HG03442 (cell line): ENCODE results near the gene CELF1.
"Not testable (repeated sequence)": the region's sequence is repeated elsewhere in the genome, so short reads cannot be mapped to it uniquely, and the experiment has no call there.

Experiments
- ATAC-seq: cut with Tn5 transposase; IDR thresholded peaks from one replicate; pipeline ENCODE4 v1.9.1; 2021; ENCODE audit warnings: mild to moderate bottlenecking, moderate library complexity; ENCODE audit not compliant: unreplicated experiment

The CELF1 gene

DNA sequence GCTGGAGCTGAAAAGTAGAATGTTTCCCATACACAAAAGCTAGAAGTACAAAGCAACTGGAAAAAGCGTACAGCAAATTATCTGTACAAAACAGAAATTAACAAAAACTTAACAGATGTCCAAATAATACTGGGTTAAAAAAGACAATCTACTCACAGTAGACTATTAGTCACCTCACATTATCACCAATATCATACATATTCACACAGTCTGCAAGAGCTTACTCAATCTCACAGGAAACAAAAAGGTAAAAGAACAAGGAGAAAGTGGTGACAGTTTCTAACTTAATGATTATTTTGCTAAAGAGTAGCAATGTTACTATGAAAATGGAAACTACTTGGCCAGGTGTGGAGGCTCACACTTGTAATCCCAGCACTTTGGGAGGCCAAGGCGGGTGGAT, 11.9 kb downstream of the CELF1 start:
- ATAC-seq, result no peak

DNA sequence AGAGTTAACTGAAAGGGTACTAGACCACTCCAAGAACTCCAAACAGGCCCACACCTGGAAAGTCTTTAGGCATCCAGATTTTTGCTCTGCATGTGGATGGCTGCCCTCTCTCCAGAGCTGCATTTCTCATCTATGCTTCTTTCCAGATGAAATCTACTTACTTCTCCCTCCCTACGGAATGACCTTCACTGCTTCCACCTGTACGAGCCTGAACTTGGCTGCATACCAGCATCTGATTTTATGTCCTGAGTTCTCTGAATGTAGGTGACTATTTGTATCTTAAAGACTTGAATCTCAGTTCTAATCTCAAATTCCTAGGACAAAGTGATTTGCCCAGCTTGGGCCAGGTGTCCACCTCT, 13.3 kb downstream of the CELF1 start:
- ATAC-seq, result no peak

DNA sequence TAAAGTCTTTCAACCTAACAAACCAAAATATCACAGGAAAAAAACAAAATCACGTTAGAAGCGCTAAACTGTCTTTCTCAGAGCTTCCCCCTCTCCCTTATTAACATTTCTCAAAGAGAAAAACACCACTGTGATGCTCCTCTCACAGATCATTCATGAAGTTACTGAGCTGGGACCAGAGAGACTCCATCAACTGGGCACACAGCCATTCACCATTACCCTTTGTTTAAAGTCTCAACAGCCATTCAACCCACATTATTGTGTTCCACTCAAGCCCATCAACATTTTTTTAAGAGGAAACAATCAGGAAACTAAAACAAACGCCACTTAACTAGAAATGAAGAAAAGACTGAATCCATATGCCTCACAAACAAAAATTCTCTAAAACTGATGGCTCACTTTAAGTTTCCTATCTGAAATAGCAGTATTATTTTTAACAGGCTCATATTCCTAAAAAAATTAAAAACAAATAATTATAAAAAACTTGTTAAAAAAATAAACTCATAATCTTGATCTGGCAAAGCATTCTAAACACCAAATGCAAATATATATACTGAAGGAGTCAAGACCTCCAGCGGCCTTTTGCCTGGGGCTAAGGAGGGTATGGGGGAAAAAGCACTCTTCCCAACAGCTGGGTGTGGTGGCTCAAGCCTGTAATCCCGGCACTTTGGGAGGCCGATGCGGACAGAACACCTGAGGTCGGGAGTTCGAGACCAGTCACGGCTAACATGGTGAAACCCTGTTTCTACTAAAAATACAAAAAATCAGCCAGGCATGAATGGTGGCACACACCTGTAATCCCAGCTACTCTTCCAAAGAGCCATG, 14.0 kb downstream of the CELF1 start:
- ATAC-seq, result no peak

DNA sequence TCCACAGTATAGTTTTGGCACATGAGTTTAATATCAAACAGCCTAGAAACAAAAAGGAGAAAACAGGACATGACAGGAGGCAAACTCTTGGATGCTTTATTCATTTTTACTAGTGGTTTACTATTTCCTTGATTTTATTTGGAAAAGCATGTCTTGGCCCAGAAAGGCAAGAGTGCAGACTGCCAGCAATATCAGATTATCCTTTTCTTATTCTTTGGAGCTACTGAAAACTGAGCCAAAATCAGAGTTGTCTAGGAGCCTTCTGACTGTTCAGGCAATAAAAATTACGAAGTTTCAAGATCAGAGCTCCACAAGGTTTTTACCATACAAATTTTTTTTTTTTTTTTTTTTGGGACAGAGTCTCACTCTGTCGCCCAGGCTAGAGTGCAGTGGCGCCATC, 16.0 kb downstream of the CELF1 start:
- no peak for ATAC-seq

DNA sequence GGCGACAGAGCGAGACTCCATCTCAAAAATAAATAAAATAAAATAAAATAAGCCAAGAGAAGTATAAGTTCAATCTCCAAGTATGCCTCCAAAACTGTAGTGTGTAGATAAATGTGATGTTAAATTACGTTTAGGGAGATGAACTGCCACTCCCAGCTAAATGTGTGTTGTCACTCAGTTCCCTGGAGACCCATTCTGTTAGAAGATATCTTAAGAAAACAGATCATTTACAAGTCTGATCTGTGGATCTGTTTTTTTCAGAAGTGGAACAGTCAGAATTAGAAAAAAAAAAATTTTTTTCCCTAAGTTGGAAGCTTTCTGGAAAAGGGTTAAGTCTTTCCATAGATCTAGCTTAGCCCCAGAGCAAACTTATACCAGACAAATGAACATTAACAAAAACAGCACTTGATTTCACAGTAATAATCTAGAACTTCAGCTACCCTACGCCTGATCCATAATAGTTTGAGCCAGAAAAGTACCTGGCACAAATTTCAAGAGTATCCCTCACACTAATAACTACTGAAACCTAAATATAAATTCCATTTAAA, 18.2 kb downstream of the CELF1 start:
- ATAC-seq, result no peak

DNA sequence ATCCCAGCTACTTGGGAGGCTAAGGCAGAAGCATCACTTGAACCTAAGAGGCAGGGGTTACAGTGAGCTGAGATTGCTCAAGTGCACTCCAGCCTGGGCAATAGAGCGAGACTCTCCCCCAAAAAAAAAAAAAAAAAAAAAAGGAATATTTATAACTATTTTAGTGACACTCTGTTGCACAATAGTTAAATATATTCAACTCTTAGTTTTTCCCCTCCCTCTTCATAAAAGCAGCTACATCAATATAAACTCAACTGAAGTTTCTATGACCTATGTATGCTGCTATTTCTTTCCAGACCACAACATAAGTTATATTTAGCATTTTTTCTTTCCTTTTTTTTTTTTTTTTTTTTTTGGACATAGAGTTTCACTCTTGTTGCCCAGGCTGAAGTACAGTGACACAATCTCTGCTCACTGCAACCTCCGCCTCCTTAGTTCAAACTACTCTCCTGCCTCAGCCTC, 19.2 kb downstream of the CELF1 start:
- no peak for ATAC-seq

DNA sequence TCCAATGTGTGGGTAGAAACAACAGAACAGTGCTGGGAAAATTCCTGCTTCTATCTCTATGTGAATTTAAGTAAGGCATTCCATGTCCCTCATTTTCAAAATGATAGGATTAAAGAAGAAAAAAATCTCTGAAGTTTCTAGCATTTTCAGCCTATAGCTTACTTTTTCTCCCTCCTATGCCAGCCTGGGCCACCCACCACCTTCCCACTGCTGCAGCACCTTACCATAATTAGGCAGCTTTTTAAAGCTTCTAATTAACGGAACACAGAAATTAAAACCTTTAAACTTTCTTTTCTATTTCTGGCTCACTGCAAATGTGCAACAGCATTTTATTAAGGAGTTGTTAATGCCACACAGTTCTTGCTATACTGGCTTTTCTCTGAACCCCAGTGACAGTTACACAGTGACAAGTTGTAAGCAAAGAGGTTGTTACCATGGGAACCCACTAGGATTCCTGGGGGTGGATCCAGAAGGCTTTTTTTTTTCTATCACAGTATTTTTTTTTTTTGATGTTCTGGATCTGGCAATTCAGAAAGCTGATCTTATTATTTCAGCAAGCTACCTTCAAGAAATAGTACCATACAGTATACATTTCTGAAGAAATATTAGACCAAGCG, 20.2 kb downstream of the CELF1 start:
- ATAC-seq, result no peak

DNA sequence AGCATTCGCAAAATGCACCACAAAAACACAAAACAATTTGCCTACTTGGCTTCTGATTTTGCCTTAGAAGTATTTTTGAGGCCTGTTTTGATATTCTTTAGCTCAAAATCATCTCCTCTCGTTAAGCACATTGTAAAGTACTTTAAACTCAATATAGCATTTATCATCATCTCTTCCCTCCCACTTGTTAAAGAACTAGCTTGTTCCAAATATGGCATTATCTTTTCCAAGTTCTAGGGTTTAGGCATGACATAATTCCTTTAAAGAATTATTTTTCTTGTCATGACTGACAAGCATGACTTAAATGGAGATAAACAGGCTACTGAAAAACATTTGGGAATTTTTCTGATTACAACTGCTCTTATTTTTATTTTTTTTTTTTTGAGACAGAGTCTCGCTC, 21.3 kb downstream of the CELF1 start:
- ATAC-seq, result no peak

DNA sequence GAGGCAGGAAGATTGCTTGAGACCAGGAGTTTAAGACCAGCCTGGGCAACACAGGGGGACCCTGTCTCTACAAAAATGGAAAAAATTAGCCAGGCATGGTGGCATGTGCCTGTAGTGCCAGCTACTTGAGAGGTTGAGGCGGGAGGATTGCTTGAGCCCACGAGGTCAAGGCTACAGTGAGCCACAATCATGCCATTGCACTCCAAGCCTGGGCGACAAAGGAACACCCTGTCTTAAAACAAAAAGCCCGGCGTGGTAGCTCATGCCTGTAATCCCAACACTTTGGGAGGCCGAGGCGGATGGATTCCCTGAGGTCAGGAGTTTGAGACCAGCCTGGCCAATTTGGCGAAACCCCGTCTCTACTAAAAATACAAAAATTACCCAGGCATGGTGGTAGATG, 22.2 kb downstream of the CELF1 start:
- ATAC-seq, result not testable (repeated sequence)

DNA sequence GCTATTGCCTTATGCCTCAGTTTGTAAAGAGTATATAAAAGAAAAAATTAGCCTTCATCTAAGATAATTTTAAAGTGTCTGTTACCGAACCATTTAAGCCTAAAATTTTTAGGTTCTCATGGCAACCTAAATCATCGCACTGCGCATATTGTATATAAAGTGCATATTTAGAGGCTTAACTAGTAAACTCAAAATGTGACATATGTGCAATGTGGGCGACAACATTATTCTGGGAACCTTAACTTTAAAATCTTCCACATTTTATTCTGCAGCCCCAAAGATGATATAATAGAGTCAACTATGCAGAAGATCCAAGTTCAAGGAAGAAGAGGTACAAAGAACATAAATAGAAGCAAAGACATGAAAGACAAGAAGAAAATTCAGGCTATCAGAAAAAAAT, 23.0 kb downstream of the CELF1 start:
- no peak for ATAC-seq

DNA sequence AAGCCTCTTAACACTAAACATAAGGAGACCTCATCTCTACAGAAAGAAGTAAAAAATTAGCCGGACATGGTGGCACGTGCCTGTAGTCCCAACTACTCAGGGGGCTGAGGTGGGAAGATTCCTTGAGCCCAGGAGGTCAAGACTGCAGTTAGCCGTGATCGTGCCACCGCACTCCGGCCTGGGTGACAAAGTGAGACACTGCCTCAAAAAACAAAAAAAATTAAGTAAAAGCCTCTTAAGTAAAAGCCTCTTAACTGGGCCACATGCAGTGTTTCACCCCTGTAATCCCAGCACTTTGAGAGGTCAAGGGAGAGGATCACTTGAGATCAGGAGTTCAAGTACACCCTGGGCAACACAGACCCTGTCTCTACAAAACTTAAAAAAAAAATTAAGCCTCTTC, 25.7 kb downstream of the CELF1 start:
- ATAC-seq, result no peak

DNA sequence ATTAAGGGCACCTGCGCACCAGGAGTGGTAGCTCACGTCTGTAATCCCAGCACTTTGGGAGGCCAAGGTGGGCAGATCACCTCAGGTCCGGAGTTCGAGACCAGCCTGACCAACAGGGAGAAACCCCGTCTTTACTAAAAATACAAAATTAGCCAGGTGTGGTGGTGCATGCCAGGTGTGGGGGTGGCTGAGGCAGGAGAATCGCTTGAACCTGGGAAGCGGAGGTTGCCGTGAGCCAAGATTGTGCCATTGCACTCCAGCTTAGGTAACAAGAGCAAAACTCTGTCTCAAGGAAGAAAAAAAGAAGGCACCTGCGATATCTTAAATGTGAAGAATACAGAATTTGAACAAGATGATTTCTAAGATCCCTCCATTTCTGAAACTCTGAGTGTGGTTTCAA, 26.9 kb downstream of the CELF1 start:
- not testable (repeated sequence) for ATAC-seq

DNA sequence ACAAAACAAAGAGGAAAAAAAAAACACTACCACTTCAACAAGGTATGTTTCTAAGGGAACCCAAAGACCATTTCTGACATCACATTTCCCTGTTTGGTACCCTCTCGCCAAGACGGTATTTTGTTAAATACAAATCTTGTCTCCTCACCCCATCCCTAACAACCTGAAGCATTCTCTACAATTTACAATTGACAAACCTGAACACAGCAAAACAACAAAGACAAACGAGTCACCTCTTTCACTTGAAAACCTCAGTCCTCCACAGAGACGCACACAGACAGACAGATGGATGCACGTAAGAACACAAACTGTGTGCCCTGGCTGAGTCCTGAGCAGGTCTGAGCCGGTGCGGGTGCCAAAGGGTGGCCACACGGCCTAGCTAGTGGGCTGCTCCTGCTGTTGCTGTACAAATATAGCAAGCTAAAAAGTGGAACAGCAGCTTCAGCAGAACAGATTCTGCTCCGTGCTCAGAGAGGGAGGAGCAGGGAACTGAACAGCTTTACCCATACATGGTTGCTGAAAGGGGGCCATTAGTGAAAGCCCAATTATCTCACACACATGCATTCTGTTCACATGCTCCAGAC, 28.5 kb downstream of the CELF1 start:
- peak; percentile 38 for ATAC-seq

DNA sequence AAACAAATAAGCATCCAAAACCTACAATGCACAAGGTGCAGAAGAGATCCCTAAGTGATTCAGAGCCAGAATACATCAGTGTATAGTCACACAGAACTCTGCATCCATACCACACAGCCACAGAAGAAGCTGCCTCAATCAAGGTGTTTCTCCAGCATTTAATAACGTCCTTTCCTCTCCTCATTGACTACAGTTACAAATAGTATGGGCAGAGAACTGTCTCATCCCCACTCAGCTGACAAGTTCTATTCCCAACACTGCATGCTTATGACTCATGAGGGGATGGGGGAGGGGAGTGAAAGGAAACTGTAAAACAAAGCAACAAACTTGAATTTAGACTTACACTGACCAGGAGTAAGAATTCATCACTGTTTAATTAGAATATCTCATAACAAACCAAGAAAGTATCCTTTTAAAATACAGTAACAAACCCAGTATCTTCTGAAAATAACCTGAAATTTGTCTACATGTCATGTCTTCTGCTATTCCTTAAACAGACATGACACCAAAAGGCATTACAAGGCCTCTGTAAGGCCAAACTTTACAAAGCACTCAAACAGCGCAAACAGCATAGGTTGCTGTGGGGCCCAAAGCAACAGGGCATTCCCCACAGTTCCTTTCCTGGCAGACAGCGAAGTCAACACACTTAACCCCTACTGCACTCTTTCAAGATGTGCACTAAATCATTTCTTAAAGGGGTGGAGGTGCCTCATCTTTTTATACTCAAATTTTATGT, 29.3 kb downstream of the CELF1 start:
- ATAC-seq, result peak; percentile 51

DNA sequence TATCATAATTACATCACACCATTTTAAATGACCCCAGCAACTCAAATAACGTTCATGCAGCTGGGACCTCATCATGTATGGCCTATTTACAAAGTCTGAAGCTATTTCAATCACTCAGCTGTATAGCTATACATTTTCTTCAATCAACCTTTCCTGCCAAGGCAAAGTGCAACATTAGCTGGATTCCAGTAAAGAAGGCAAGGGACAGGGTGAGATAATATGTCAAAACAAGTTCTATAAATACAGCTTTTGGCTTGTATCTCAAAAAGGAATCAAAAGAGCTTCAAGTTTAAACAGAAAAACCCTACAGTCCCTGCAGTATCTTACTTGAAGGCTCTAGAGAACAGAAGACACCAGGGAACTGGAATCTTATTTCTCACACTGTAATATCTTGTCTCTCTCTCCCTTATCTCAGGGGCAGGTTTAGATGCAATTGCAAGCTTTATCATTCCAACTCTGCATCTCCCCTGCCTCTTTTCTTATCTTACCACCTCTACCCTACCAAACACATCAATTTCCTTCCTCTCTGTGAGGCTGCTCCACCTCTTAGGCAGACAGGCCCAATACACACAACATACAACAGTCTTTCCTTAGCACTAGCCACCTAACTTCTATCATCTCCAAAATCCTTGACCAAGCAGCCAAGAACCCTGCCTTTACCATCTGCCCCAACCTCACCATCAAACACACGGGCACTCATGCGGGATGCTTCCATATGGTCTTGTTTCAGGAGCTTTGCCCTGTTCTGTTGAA, 34.5 kb downstream of the CELF1 start:
- ATAC-seq, result no peak

DNA sequence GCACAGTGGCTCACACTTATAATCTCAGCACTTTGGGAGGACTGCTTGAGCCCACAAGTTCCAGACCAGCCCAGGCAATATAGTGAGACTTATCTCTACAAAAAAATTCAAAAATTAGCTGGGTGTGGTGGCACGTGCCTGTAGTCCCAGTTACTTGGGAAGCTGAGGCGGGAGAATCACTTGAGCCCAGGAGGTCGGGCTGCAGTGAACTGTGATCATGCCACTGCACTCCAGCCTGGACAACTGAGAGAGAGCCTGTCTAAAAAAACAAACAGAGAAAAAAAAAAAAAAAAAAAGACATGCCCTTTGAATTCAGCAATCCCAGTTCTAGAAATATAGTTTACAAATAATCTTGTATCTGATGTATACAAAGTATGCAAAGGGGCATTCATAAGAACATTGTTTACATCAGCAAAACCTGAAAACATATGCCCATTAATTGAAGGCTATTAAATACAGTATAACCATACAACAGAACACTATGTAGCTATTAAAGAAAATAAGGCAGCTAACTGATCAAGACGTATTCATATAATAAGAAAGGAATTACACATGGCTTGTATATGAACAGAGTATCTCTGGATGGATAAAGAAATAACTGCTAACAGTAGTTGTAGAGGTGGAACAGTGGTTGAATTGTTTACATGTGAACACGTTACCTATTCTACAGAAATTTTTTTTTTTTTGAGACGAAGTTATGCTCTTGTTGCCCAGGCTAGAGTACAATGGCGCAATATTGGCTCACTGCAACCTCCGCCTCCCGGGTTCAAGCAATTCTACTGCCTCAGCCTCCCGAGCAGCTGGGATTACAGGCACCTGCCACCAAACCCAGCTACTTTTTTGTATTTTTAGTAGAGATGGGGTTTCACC, 35.7 kb downstream of the CELF1 start:
- no peak for ATAC-seq

DNA sequence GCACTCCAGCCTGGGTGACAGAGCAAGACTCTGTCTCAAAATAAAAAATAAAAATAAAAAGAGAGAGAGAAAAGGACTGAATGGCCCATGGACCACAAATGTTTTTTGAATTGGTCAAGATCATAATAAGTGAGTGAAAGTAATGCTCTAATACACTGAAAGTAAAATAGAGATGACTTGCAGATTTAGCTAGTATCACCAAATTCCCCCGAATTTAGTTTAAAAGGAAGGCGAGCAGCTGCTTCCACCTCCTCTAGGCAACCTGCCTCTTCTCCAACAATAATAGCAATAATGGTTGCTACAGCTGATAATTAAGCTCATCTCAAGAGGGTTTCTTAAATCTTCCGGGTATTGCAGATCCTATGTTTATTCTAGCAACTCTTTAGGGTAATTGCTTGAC, 36.8 kb downstream of the CELF1 start:
- ATAC-seq, result no peak

DNA sequence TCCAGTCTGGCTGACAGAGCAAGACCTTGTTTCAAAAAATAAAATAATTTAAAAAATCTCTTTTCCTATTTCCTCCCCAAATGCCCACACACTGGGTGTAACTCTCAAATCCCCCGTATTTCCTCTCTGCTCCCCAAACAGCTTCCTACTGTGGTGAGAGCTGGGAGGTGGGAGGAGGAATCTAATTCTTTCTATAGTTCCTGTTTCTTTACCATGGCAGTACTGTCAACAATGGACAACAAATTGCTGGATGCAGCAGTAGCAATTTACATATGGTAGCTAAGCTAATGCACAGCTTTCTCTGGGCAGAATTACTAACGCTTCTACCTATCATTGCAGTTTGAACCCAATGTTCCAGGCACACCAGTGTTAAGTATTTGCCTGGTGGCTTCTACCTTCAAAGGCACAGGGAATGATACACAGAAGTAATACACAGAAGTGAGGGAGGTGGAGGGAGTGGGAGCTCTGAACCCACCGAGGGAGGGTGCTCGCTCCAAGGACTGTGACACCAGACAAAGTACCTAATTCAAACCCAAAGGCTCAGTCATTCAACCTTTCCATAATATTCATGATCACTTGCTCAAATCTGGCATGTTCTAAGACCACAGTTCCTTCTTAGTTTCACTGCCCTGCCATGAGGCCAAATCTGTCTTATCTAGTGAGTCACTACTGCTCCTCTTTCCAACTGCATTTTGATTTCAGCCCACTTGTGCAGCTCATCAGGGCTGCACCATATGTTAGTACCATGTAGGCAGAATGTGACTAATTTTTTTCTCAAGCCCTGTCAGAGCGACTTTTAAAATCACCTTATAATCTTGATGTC, 37.9 kb downstream of the CELF1 start:
- ATAC-seq, result peak; percentile 63

DNA sequence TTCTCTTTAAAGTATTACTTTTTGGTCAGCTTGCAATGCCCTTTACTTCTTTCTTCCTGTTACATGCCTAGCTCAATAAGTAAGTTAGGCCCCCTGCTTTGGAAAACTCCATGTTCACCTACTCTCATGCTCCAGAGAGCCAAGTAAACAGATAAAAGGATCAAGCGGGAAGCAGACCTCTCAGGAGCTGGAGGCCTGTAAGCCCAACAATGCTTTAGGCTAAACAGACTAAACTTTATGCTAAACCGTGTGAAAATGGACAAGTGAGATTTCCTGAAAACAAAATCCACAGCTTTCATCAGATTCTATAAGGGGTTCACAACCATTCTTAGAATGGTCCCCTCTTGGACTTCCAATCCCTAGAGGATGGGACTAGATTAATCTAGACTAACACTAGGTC, 40.2 kb downstream of the CELF1 start:
- ATAC-seq, result no peak
